ENCODE data around the gene CELF1. TPM values are rescaled to one million over a fixed set of nuclear protein-coding genes. Genes with fewer than 3 reads are reported as not detected.

CELF1 gene
- polyA plus RNA-seq, 1 of the 3 experiments (the other 2 are of a cell fraction): 47.5 TPM

- TF ChIP-seq SIN3A (IDR thresholded peaks at IDR 0.05; ENCODE audit: borderline replicate concordance, low read depth, low read length) (peak; percentile 95), POLR2AphosphoS5 (IDR thresholded peaks at IDR 0.05; ENCODE audit: low read depth, low read length) (peak; percentile 85), RXRA (IDR thresholded peaks at IDR 0.05; ENCODE audit: borderline replicate concordance, low read depth) (no peak), MXI1 (IDR thresholded peaks at IDR 0.05; ENCODE audit: low read depth, low read length) (peak; percentile 97; the same call in 1 of the 2 replicates), CHD2 (IDR thresholded peaks at IDR 0.05; ENCODE audit: low read length, partially characterized antibody) (peak; percentile 61), ELF1 (IDR thresholded peaks at IDR 0.05) (peak; percentile 47; the same call in 1 of the 2 replicates)
Observed at GRCh38 chr11:47426062-47426956, 126.6 kb downstream of the CELF1 start, which contains the start of gene PSMC3 (continued).

DNA sequence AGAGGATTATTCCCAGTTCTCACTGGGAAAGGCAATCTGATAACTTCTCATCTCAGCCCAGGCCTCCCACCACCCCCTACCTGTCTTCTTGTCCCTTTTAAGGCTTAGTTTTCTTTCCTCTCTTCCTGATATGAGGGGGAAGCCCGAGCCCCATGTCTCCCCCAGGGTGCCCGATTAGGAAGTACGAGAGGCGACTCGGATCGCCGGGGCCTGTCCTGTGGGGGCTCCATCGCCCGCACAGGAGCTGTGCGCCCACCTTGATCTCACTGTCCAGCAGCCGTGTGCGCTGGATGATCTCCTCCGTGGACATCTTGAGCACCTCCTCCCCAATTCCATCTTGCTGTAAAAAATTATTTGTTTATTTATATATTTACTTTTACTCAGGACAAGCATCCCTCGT is 127.3 kb downstream of the CELF1 start:
- Histone ChIP-seq H3K27ac (ENCODE audit: low read depth in 2 of 2, low read length in 1 of 2) (peak overlapping the region in 1 of 2 experiments; percentile 82; a peak in 3 of 4 replicates), H3K27me3 (ENCODE audit: insufficient read depth) (no peaks in the 10 kb centered on the region), H3K9ac (peak overlapping the region; percentile 96), H4K20me1 (ENCODE audit: insufficient read depth) (no peaks in the 10 kb centered on the region), H3F3A (replicated peaks; ENCODE audit: insufficient read depth) (peaks cover 7% of the 10 kb centered on the region), H3K4me3 (ENCODE audit: low read depth in 2 of 2, low read length in 1 of 2) (peak overlapping the region; percentile 64 to 85), H2AFZ (ENCODE audit: low read depth) (0 out of 2 replicates have a peak overlapping the region, but pooled peaks have one; percentile 58), H3K4me1 (ENCODE audit: control insufficient read depth in 1 of 2, insufficient read depth in 2 of 2, low read depth in 1 of 2, low read length in 1 of 2) (peaks cover 9 to 10% of the 10 kb centered on the region in 2 experiments; a peak in 3 of 4 replicates), H3K9me3 (no peaks in the 10 kb centered on the region), H3K79me2 (ENCODE audit: insufficient read depth) (peaks cover 38% of the 10 kb centered on the region), H3K4me2 (peak overlapping the region; percentile 98), H3K36me3 (replicated peaks in 1 of 2; ENCODE audit: control insufficient read depth in 1 of 2, insufficient read depth in 2 of 2, low read length in 1 of 2) (peaks cover 20 to 26% of the 10 kb centered on the region in 2 experiments), H3K9me2 (no peaks in the 10 kb centered on the region)
- no peak for DNase-seq
- under 1% methylated on average over 14 of the region's 14 CpGs for WGBS (ENCODE audit: low lambda C conversion rate)
- POLR2A ChIA-PET: interaction anchor here (0.7 to 2.3 kb wide), 3 partner anchors 8 to 1128 kb away, joined by 3 to 8 read pairs (median 4); no protein-coding TSS in a partner anchor
- CTCF ChIA-PET: interaction anchor here (1.5 to 6.7 kb wide), 2 partner anchors 9 to 14 kb away, joined by 6 to 47 read pairs; no protein-coding TSS in a partner anchor
- TF ChIP-seq RXRA (IDR thresholded peaks at IDR 0.05; ENCODE audit: borderline replicate concordance, low read depth) (no peak), YY1 (IDR thresholded peaks at IDR 0.05; ENCODE audit: low read depth) (no peak), ELF1 (IDR thresholded peaks at IDR 0.05) (no peak), FOXJ3 (CRISPR knock-in tag; IDR thresholded peaks at IDR 0.05) (no peak), USF2 (IDR thresholded peaks at IDR 0.05; ENCODE audit: borderline replicate concordance, low read depth, low read length) (no peak), TEAD4 (IDR thresholded peaks at IDR 0.05; ENCODE audit: borderline replicate concordance, insufficient read depth) (no peak)

DNA sequence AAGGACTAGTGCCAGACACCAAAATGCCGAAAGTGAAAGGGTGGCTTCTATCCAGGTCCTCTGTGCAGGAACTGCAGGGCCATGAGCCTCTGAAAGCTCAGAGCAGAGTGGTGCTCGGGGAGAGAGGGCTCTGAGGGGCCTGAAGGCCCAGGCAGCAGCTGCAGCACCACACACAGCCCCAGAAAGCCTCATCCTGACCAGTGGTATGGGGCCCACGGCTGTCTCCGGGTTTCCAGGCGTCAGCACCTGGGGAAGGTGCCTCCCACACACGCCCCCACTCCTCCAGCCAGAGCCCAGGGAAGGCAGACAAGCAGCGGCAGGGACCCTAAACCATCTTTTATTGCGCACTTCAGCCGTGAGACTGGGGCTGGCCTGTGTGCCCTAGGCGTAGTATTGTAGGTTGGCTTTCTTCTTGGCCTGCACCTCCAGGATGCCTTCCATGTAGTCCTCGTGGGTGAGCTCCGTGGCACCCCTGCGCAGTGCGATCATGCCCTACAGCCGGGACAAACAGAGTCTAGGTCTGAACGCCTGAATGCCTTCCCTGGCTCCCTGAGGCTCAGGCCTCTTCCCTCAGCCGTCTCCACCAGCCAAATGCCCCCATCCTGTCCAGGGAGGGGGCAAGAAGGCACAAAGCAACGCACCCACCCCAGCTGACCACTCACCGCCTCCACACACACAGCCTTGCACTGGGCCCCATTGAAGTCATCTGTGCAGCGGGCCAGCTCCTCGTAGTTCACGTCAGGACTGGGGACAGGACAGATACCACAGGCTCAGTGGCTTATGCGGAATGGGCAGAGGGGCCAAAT is 134.3 kb downstream of the CELF1 start:
- peaks cover 35% of the 10 kb centered on the region for H3F3A ChIP-seq (replicated peaks; ENCODE audit: insufficient read depth)
- H3K4me1 ChIP-seq (ENCODE audit: control insufficient read depth in 1 of 2, insufficient read depth in 2 of 2, low read depth in 1 of 2, low read length in 1 of 2): peaks cover 4 to 15% of the 10 kb centered on the region in 2 experiments; a peak in 3 of 4 replicates
- no peak overlapping the region for H2AFZ ChIP-seq (ENCODE audit: low read depth)
- H3K9ac ChIP-seq: no peak overlapping the region
- H3K4me3 ChIP-seq (ENCODE audit: low read depth in 2 of 2, low read length in 1 of 2): no peak overlapping the region
- DNase-seq: no peak
- 96% methylated on average over 16 of the region's 23 CpGs for WGBS (ENCODE audit: low lambda C conversion rate)
- no peak overlapping the region for H3K27ac ChIP-seq (ENCODE audit: low read depth in 2 of 2, low read length in 1 of 2)
- ChIA-PET CTCF (no interaction called here), POLR2A (interaction anchor here (2.0 kb wide), 1 partner anchor 8 kb away, joined by 8 read pairs; the partner anchor contains the start of gene PSMC3)
- no peaks in the 10 kb centered on the region for H4K20me1 ChIP-seq (ENCODE audit: insufficient read depth)
- H3K4me2 ChIP-seq: no peak overlapping the region
- no peaks in the 10 kb centered on the region for H3K27me3 ChIP-seq (ENCODE audit: insufficient read depth)
- peaks cover 14% of the 10 kb centered on the region; the same call in 1 of the 2 replicates for H3K79me2 ChIP-seq (ENCODE audit: insufficient read depth)
- no peaks in the 10 kb centered on the region for H3K9me3 ChIP-seq
- no peaks in the 10 kb centered on the region for H3K9me2 ChIP-seq
- H3K36me3 ChIP-seq (replicated peaks in 1 of 2; ENCODE audit: control insufficient read depth in 1 of 2, insufficient read depth in 2 of 2, low read length in 1 of 2): peaks cover 50 to 58% of the 10 kb centered on the region in 2 experiments
- TF ChIP-seq, protein P1, sequence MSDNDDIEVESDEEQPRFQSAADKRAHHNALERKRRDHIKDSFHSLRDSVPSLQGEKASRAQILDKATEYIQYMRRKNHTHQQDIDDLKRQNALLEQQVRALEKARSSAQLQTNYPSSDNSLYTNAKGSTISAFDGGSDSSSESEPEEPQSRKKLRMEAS (IDR thresholded peaks at IDR 0.05; ENCODE audit: low read depth): no peak
- TF ChIP-seq RAD21 (IDR thresholded peaks at IDR 0.05; ENCODE audit: low read length): no peak
- TF ChIP-seq RCOR1 (IDR thresholded peaks at IDR 0.05; ENCODE audit: low read length): no peak
- no peak for TF ChIP-seq RXRA (IDR thresholded peaks at IDR 0.05; ENCODE audit: borderline replicate concordance, low read depth)
- no peak for TF ChIP-seq IRF3 (IDR thresholded peaks at IDR 0.05; ENCODE audit: low read depth, low read length)
- TF ChIP-seq EZH2phosphoT487 (IDR thresholded peaks at IDR 0.05; ENCODE audit: borderline replicate concordance, low read depth): no peak
- TF ChIP-seq ZBTB33 (IDR thresholded peaks at IDR 0.05; ENCODE audit: borderline replicate concordance, low read depth): no peak
- TF ChIP-seq NFIC (IDR thresholded peaks at IDR 0.05; ENCODE audit: borderline replicate concordance): no peak
